H9 (cell line): ENCODE measurements around the gene CCDC191. TPM values are rescaled to one million over a fixed set of nuclear protein-coding genes. Genes with fewer than 3 reads are reported as not detected.

Source experiments
- DNase-seq: peaks from one replicate; pipeline ENCODE4 v3.0.0-alpha.2; 2017
- H2AFZ ChIP-seq: one replicate; pipeline ENCODE4 v1.6.1; 2013; ENCODE audit warnings: mild to moderate bottlenecking, low read length, control low read depth, moderate library complexity
- H2AK5ac ChIP-seq: 2 replicates; pipeline ENCODE4 v1.6.1; 2013; ENCODE audit warnings: low read length, control low read depth, mixed read lengths; ENCODE audit not compliant: insufficient read length
- H2BK120ac ChIP-seq: one replicate; pipeline ENCODE4 v1.6.1; 2013; ENCODE audit warnings: low read depth, mild to moderate bottlenecking, low read length, control low read depth, inconsistent platforms; ENCODE audit not compliant: poor library complexity, severe bottlenecking
- H2BK12ac ChIP-seq: 2 replicates; pipeline ENCODE4 v1.6.1; 2013; ENCODE audit warnings: low read length, control low read depth, mixed read lengths, low read depth; ENCODE audit not compliant: insufficient read length
- H2BK15ac ChIP-seq: 2 replicates; pipeline ENCODE4 v1.6.1; 2013; ENCODE audit warnings: low read depth, low read length, control low read depth
- H2BK20ac ChIP-seq: one replicate; pipeline ENCODE4 v1.6.1; 2013; ENCODE audit warnings: low read depth, mild to moderate bottlenecking, low read length, control low read depth, inconsistent platforms; ENCODE audit not compliant: poor library complexity, severe bottlenecking
- H2BK5ac ChIP-seq: 2 replicates; pipeline ENCODE4 v1.6.1; 2013; ENCODE audit warnings: low read length, control low read depth, mixed read lengths; ENCODE audit not compliant: insufficient read length
- H3K14ac ChIP-seq: 2 replicates; pipeline ENCODE4 v1.6.1; 2013; ENCODE audit warnings: low read length, control low read depth; ENCODE audit not compliant: insufficient read depth
- H3K18ac ChIP-seq: 2 replicates; pipeline ENCODE4 v1.6.1; 2013; ENCODE audit warnings: low read depth, mild to moderate bottlenecking, mixed read lengths, low read length, control low read depth; ENCODE audit not compliant: insufficient read length
- H3K23ac ChIP-seq: 2 replicates; pipeline ENCODE4 v1.6.1; 2013; ENCODE audit warnings: low read length, control low read depth, mixed read lengths, low read depth; ENCODE audit not compliant: insufficient read length
- H3K23me2 ChIP-seq: 2 replicates; pipeline ENCODE4 v1.6.1; 2013; ENCODE audit warnings: low read depth, mild to moderate bottlenecking, mixed read lengths, low read length, control low read depth; ENCODE audit not compliant: insufficient read length, poor library complexity, severe bottlenecking
- H3K27ac ChIP-seq: 2 replicates; pipeline ENCODE4 v1.5.1; 2013; ENCODE audit warnings: low read length, control low read depth, mixed read lengths, low read depth; ENCODE audit not compliant: insufficient read length
- H3K27me3 ChIP-seq: 2 replicates; pipeline ENCODE4 v1.6.1; 2013; ENCODE audit warnings: low read length, control low read depth, inconsistent platforms; ENCODE audit not compliant: insufficient read depth
- H3K4ac ChIP-seq: 2 replicates; pipeline ENCODE4 v1.6.1; 2013; ENCODE audit warnings: low read depth, mild to moderate bottlenecking, control low read depth, inconsistent platforms, low read length, moderate library complexity
- H3K4me1 ChIP-seq: 2 replicates; pipeline ENCODE4 v1.6.1; 2013; ENCODE audit warnings: low read length, control low read depth, inconsistent platforms; ENCODE audit not compliant: insufficient read depth
- H3K4me2 ChIP-seq: 2 replicates; pipeline ENCODE4 v1.6.1; 2013; ENCODE audit warnings: low read length, control low read depth, mixed read lengths; ENCODE audit not compliant: insufficient read length, insufficient read depth
- H3K56ac ChIP-seq: 2 replicates; pipeline ENCODE4 v1.6.1; 2013; ENCODE audit warnings: low read depth, mild to moderate bottlenecking, mixed read lengths, low read length, control low read depth; ENCODE audit not compliant: insufficient read length
- H3K79me1 ChIP-seq: 2 replicates; pipeline ENCODE4 v1.6.1; 2013; ENCODE audit warnings: low read depth, mild to moderate bottlenecking, moderate library complexity, low read length, control low read depth, inconsistent platforms; ENCODE audit not compliant: insufficient read depth, poor library complexity, severe bottlenecking
- H3K79me2 ChIP-seq: 2 replicates; pipeline ENCODE4 v1.6.1; 2013; ENCODE audit warnings: low read length, control low read depth, inconsistent platforms; ENCODE audit not compliant: insufficient read depth
- H3K9ac ChIP-seq: 2 replicates; pipeline ENCODE4 v1.6.1; 2013; ENCODE audit warnings: low read length, control low read depth, mixed read lengths; ENCODE audit not compliant: insufficient read length; ENCODE audit errors: extremely low read depth
- H3K9me3 ChIP-seq: one replicate; pipeline ENCODE4 v1.6.1; 2013; ENCODE audit warnings: low read depth, low read length, inconsistent platforms; ENCODE audit not compliant: control insufficient read depth
- H3T11ph ChIP-seq: one replicate; pipeline ENCODE4 v1.6.1; 2013; ENCODE audit warnings: mild to moderate bottlenecking, low read length, control low read depth, inconsistent platforms
- H4K20me1 ChIP-seq: one replicate; pipeline ENCODE4 v1.6.1; 2013; ENCODE audit not compliant: control insufficient read depth, insufficient read length, insufficient read depth
- H4K5ac ChIP-seq: 2 replicates; pipeline ENCODE4 v1.6.1; 2013; ENCODE audit warnings: low read depth, mild to moderate bottlenecking, mixed read lengths, low read length, control low read depth; ENCODE audit not compliant: insufficient read length
- H4K8ac ChIP-seq: replicated peaks from 2 replicates; pipeline ENCODE4 v1.6.1; 2013; ENCODE audit warnings: low read length, control low read depth, mixed read lengths, low read depth; ENCODE audit not compliant: insufficient read length
- H4K91ac ChIP-seq: 2 replicates; pipeline ENCODE4 v1.6.1; 2013; ENCODE audit warnings: low read depth, mild to moderate bottlenecking, moderate library complexity, mixed read lengths, low read length, control low read depth; ENCODE audit not compliant: insufficient read length
- H3K27ac Mint-ChIP-seq, 3 experiments: 2 replicates in 2 of 3; 3 replicates in 1 of 3; pipeline ENCODE4 v1.8.0; 2020 to 2021; ENCODE audit warnings: mixed read lengths in 3 of 3, mild to moderate bottlenecking in 1 of 3, moderate library complexity in 1 of 3
- H3K27me3 Mint-ChIP-seq: 2 replicates; pipeline ENCODE4 v1.8.0; 2021; ENCODE audit warnings: low read depth, mild to moderate bottlenecking, moderate library complexity, mixed read lengths
- H3K36me3 Mint-ChIP-seq, 3 experiments: 2 replicates in 2 of 3; 3 replicates in 1 of 3; pipeline ENCODE4 v1.8.0; 2020 to 2021; ENCODE audit warnings: low read depth in 3 of 3, mixed read lengths in 3 of 3; ENCODE audit not compliant: insufficient read depth in 1 of 3
- H3K4me1 Mint-ChIP-seq, 2 experiments: 2 replicates each; pipeline ENCODE4 v1.8.0; 2020; ENCODE audit warnings: mixed read lengths in 2 of 2
- H3K4me3 Mint-ChIP-seq, 2 experiments: 2 replicates in 1 of 2; 3 replicates in 1 of 2; pipeline ENCODE4 v1.8.0; 2020 to 2021; ENCODE audit warnings: mild to moderate bottlenecking in 2 of 2, mixed read lengths in 2 of 2, moderate library complexity in 1 of 2
- H3K9me3 Mint-ChIP-seq, 2 experiments: 2 replicates in 1 of 2; 3 replicates in 1 of 2; pipeline ENCODE4 v1.8.0; 2020; ENCODE audit warnings: mild to moderate bottlenecking in 2 of 2, mixed read lengths in 2 of 2, moderate library complexity in 1 of 2
- WGBS: extraction: QIAGEN DNeasy Blood & Tissue Kit; methylation state at CpG from one replicate; pipeline ENCODE4 v1.1.7; 2013; ENCODE audit warnings: missing lambda C conversion rate, low lambda C conversion rate, mixed read lengths; ENCODE audit not compliant: insufficient read length; ENCODE audit errors: extremely low coverage; 5-methylcytosine and 5-hydroxymethylcytosine counted together
- total RNA-seq: library from RNA; stranded (reverse); gene quantifications from 2 replicates; pipeline ENCODE4 v1.2.1, GENCODE V29; 2021
- TF ChIP-seq, protein P1 (sequence below): fragments of 200-600 bp; sonication (generic); conservative IDR thresholded peaks from 3 replicates; pipeline ENCODE4 v1.8.0; 2021; ENCODE audit warnings: antibody characterized with exemption, mild to moderate bottlenecking

CCDC191 gene
- total RNA-seq, 1 experiment from 2014 or later = 0.68 TPM

GRCh38 chr3:114035896-114036295 is 20.4 kb downstream of the CCDC191 start:
- no peak overlapping the region for H2BK120ac ChIP-seq
- H4K20me1 ChIP-seq = no peaks in the 10 kb centered on the region
- H4K91ac ChIP-seq = no peak overlapping the region
- H3K79me1 ChIP-seq = no peaks in the 10 kb centered on the region
- WGBS = no CpG with 5 or more reads among the region's 3 CpGs
- H3K4me1 Mint-ChIP-seq = peaks cover 11 to 14% of the 10 kb centered on the region in 2 experiments
- H3K23ac ChIP-seq = no peak overlapping the region
- no peak for DNase-seq
- no peak overlapping the region for H3K4ac ChIP-seq
- H2BK20ac ChIP-seq = no peak overlapping the region
- no peak overlapping the region for H3K4me2 ChIP-seq
- H3K27ac Mint-ChIP-seq = no peak overlapping the region
- H3K4me1 ChIP-seq = no peaks in the 10 kb centered on the region
- H3K36me3 Mint-ChIP-seq = no peaks in the 10 kb centered on the region; a peak in 1 of 7 replicates
- H3K27ac ChIP-seq = no peak overlapping the region
- no peaks in the 10 kb centered on the region for H3K79me2 ChIP-seq
- H3K14ac ChIP-seq = no peak overlapping the region
- no peak overlapping the region for H3K9ac ChIP-seq
- H3T11ph ChIP-seq = no peak overlapping the region
- no peak overlapping the region for H2BK15ac ChIP-seq
- no peak overlapping the region for H3K4me3 Mint-ChIP-seq
- H3K27me3 Mint-ChIP-seq = no peaks in the 10 kb centered on the region
- no peak overlapping the region for H2BK12ac ChIP-seq
- TF ChIP-seq, protein P1, sequence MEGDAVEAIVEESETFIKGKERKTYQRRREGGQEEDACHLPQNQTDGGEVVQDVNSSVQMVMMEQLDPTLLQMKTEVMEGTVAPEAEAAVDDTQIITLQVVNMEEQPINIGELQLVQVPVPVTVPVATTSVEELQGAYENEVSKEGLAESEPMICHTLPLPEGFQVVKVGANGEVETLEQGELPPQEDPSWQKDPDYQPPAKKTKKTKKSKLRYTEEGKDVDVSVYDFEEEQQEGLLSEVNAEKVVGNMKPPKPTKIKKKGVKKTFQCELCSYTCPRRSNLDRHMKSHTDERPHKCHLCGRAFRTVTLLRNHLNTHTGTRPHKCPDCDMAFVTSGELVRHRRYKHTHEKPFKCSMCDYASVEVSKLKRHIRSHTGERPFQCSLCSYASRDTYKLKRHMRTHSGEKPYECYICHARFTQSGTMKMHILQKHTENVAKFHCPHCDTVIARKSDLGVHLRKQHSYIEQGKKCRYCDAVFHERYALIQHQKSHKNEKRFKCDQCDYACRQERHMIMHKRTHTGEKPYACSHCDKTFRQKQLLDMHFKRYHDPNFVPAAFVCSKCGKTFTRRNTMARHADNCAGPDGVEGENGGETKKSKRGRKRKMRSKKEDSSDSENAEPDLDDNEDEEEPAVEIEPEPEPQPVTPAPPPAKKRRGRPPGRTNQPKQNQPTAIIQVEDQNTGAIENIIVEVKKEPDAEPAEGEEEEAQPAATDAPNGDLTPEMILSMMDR = no peak
- H2AK5ac ChIP-seq = no peak overlapping the region
- H4K5ac ChIP-seq = no peak overlapping the region
- no peaks in the 10 kb centered on the region for H3K27me3 ChIP-seq
- H3K9me3 Mint-ChIP-seq = no peaks in the 10 kb centered on the region; a peak in 1 of 5 replicates
- H2AFZ ChIP-seq = no peak overlapping the region
- H3K9me3 ChIP-seq = no peaks in the 10 kb centered on the region
- H2BK5ac ChIP-seq = no peak overlapping the region
- no peaks in the 10 kb centered on the region for H3K23me2 ChIP-seq
- H4K8ac ChIP-seq = no peak overlapping the region
- H3K18ac ChIP-seq = no peak overlapping the region
- no peak overlapping the region for H3K56ac ChIP-seq
